Measurements from ENCODE around the gene LEKR1.
"Not testable (repeated sequence)": the region's sequence is repeated elsewhere in the genome, so short reads cannot be mapped to it uniquely, and the experiment has no call there.

LEKR1 gene

DNA sequence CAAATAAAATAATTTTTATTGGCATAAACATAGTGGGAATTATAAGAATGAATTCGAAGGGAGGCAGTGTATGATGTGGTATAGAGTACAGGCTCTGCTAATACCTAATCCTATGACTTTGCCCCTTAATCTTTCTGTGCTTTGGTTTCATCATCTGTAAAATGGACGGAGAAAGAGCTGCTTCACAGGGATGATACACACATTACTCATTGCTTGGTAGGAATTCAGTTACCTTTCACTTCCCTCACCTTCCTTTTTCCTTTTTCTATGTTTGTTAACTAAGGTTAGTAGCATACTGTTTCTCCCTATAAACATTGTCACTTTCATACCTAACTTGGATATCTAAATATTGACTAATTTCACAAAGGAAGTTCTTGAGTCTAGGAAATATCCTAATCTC, 36.2 kb downstream of the LEKR1 start:
- TF ChIP-seq EZH2 (IDR thresholded peaks at IDR 0.05) (no peak), FOXP2 (optimal IDR thresholded peaks at IDR 0.05; ENCODE audit: control extremely low read depth, extremely low read length, insufficient read depth) (no peak), POLR2AphosphoS5 (IDR thresholded peaks at IDR 0.05; ENCODE audit: borderline replicate concordance, low read depth, low read length) (no peak)
- Histone ChIP-seq H3K9me3 (ENCODE audit: low read depth, low read length) (no peaks in the 10 kb centered on the region), H3K36me3 (ENCODE audit: insufficient read depth, low read length) (no peaks in the 10 kb centered on the region), H3K9ac (ENCODE audit: insufficient read length) (no peak overlapping the region), H3K4me3 (no peak overlapping the region), H3K27ac (no peak overlapping the region)
- no peak for DNase-seq (ENCODE audit: low read depth, low spot score)

DNA sequence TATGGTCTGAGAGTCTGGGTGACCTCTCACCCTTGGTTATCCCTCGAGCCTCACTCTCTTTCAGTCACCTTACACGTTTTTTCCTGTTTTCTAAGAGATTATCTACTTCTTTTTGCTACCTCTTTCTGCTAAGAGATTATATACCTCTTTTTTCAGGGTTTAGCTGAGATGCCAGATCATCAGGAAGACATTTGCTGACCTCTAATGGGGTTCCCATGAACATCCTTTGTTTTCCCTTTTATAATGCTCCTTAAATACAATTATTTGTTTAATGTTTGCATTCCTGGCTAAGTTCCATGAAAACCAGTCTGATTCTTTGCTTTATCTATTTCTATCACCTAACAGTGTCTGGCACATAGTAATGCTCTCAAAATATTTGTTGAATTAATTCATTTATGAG, 39.6 kb downstream of the LEKR1 start:
- no peaks in the 10 kb centered on the region for H3K9me3 ChIP-seq (ENCODE audit: low read depth, low read length)

DNA sequence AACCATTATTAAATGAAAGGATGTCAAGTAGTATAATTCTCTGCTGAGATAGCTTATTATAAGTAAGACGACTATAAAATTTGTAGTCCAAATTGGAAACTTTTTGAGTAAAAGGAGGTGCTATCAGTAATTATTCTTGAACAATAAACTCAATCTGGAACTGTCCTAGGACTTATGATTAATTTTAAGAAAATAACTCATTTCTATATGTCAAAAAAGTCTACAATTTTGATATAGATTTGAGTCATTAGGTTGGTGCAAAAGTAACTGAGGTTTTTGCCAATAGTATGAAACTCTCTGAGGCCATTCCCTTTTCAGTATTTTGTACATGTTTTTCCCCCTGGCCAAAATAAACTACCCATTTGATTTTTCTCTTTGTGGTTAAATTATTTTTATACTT, 41.0 kb downstream of the LEKR1 start:
- TF ChIP-seq FOXP2 (optimal IDR thresholded peaks at IDR 0.05; ENCODE audit: control extremely low read depth, extremely low read length, insufficient read depth): no peak
- Histone ChIP-seq H3K9ac (ENCODE audit: insufficient read length) (no peak overlapping the region), H3K27ac (no peak overlapping the region), H3K36me3 (ENCODE audit: insufficient read depth, low read length) (no peaks in the 10 kb centered on the region), H3K9me3 (ENCODE audit: low read depth, low read length) (no peaks in the 10 kb centered on the region), H3K4me3 (no peak overlapping the region)
- DNase-seq (ENCODE audit: low read depth, low spot score): no peak

More for the DNA sequence above, 39.6 kb downstream of the LEKR1 start:
- DNase-seq (ENCODE audit: low read depth, low spot score): no peak
- Histone ChIP-seq H3K27ac (no peak overlapping the region), H3K9ac (ENCODE audit: insufficient read length) (no peak overlapping the region), H3K4me3 (no peak overlapping the region), H3K36me3 (ENCODE audit: insufficient read depth, low read length) (no peaks in the 10 kb centered on the region)
- no peak for TF ChIP-seq FOXP2 (optimal IDR thresholded peaks at IDR 0.05; ENCODE audit: control extremely low read depth, extremely low read length, insufficient read depth)
- TF ChIP-seq POLR2AphosphoS5 (IDR thresholded peaks at IDR 0.05; ENCODE audit: borderline replicate concordance, low read depth, low read length): no peak
- no peak for TF ChIP-seq EZH2 (IDR thresholded peaks at IDR 0.05)

DNA sequence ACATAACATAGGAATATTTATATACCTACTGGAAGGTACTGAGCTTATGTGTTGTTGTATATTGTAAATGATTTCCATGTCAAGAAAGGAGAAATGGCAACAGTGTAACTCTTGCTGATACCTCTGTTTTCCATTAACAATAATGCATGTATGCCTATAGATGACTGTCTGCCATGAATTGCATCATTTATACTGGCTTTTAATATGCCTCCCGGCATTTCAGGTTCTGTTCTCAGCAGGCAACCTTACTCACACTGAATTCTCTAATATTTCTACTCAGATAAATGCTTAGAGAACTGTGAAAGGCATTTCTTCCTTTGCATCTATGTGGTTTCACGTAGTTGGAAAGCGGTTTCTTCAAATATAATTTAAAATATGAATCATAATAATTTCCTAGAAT, 41.8 kb downstream of the LEKR1 start:
- no peak overlapping the region for H3K9ac ChIP-seq (ENCODE audit: insufficient read length)
- H3K9me3 ChIP-seq (ENCODE audit: low read depth, low read length): no peaks in the 10 kb centered on the region
- no peak overlapping the region for H3K4me3 ChIP-seq
- no peaks in the 10 kb centered on the region for H3K36me3 ChIP-seq (ENCODE audit: insufficient read depth, low read length)
- peak; percentile 66 for DNase-seq (ENCODE audit: low read depth, low spot score)
- H3K27ac ChIP-seq: no peak overlapping the region
- TF ChIP-seq EZH2 (IDR thresholded peaks at IDR 0.05) (no peak), FOXP2 (optimal IDR thresholded peaks at IDR 0.05; ENCODE audit: control extremely low read depth, extremely low read length, insufficient read depth) (no peak), POLR2AphosphoS5 (IDR thresholded peaks at IDR 0.05; ENCODE audit: borderline replicate concordance, low read depth, low read length) (no peak)

DNA sequence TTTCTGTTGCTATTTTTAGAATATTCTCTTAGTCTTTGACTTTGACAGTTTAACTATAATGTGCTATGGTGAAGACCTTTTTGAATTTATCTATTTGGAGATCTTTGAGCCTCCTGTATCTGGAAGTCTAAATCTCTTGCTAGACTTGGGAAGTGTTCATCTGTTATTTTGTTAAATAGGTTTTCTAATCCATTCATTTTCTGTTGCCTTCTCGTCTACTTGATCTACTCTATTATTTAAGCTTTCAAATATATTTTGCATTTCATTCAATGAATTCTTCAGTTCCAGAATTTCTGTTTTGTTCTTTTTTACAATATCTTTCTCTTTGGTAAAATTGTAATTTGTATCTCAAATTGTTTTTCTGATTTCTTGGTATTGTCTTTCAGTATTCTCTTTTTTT, 47.8 kb downstream of the LEKR1 start:
- H3K9ac ChIP-seq (ENCODE audit: insufficient read length): no peak overlapping the region
- no peak overlapping the region for H3K4me3 ChIP-seq
- H3K36me3 ChIP-seq (ENCODE audit: insufficient read depth, low read length): no peaks in the 10 kb centered on the region
- DNase-seq (ENCODE audit: low read depth, low spot score): no peak
- no peak for TF ChIP-seq POLR2AphosphoS5 (IDR thresholded peaks at IDR 0.05; ENCODE audit: borderline replicate concordance, low read depth, low read length)
- no peak for TF ChIP-seq EZH2 (IDR thresholded peaks at IDR 0.05)
- TF ChIP-seq FOXP2 (optimal IDR thresholded peaks at IDR 0.05; ENCODE audit: control extremely low read depth, extremely low read length, insufficient read depth): no peak
- H3K9me3 ChIP-seq (ENCODE audit: low read depth, low read length): peaks cover 9% of the 10 kb centered on the region; the same call in 1 of the 2 replicates
- no peak overlapping the region for H3K27ac ChIP-seq

DNA sequence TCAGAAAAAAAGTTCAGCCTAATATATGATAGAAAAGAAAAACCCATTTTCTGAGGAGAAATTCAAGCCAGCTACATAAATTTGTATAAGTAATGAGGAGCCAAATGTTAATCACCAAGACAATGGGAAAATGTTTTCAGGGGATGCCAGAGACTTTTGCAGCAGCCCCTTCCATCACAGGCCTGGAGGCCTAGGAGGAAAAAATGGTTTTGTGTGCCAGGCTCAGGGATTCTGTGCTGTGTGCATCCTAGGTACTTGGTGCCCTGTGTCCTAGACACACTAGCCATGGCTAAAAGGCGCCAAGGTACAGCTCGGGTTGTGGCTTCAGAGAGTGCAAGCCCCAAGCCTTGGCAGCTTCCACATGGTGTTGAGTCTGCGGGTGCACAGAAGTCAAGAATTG, 53.3 kb downstream of the LEKR1 start:
- H3K9me3 ChIP-seq (ENCODE audit: low read depth, low read length): peaks cover 13% of the 10 kb centered on the region; the same call in 1 of the 2 replicates
- not testable (repeated sequence) for H3K36me3 ChIP-seq (ENCODE audit: insufficient read depth, low read length)

DNA sequence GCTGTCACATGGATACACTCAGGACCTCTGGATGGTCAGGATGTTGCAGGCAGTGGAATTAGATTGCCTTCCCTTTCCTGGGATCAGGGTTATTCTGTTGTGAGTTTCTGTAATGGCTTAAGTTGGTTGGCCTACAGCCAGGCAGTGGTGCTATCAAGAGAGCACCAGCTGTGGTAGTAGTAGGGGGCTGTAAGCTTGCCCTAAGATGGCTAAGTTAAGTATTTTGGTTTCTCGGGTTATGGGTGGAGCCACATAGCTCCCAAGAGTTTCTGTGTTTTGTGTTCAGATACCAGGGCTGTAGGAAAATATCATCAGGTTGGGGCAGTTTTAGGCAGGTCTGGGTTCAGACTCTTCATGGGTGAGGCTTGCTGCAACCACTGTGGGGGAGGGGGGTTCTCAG, 59.6 kb downstream of the LEKR1 start:
- Histone ChIP-seq H3K27ac (no peak overlapping the region), H3K36me3 (ENCODE audit: insufficient read depth, low read length) (no peaks in the 10 kb centered on the region), H3K4me3 (no peak overlapping the region), H3K9ac (ENCODE audit: insufficient read length) (no peak overlapping the region), H3K9me3 (ENCODE audit: low read depth, low read length) (peaks cover 8% of the 10 kb centered on the region; the same call in 1 of the 2 replicates)
- TF ChIP-seq POLR2AphosphoS5 (IDR thresholded peaks at IDR 0.05; ENCODE audit: borderline replicate concordance, low read depth, low read length): no peak
- no peak for TF ChIP-seq FOXP2 (optimal IDR thresholded peaks at IDR 0.05; ENCODE audit: control extremely low read depth, extremely low read length, insufficient read depth)
- TF ChIP-seq EZH2 (IDR thresholded peaks at IDR 0.05): no peak
- DNase-seq (ENCODE audit: low read depth, low spot score): no peak

More for the DNA sequence above, 53.3 kb downstream of the LEKR1 start:
- H3K9ac ChIP-seq (ENCODE audit: insufficient read length); DNase-seq (ENCODE audit: low read depth, low spot score); H3K27ac ChIP-seq; H3K4me3 ChIP-seq: not testable (repeated sequence)

DNA sequence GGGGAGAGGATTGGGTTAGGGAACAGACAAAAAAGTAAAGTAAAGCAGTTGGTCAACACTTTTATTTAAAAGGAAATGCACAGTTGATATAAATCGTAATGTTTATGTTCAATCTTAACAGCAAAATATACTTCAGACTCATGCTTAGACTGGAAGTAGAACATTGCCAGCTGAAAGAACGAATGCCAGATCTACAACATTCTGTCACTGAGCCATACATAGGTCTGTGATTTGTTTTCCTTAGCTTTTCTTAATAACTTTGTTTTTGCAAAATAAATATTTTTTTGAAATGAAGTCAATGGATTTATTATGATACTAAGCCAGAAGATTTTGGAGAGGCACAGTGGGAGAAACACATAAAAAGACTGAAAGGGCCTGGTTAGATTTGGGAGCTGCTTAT, 62.0 kb downstream of the LEKR1 start:
- Histone ChIP-seq H3K36me3 (ENCODE audit: insufficient read depth, low read length) (no peaks in the 10 kb centered on the region), H3K9me3 (ENCODE audit: low read depth, low read length) (peaks cover 8% of the 10 kb centered on the region; the same call in 1 of the 2 replicates), H3K4me3 (no peak overlapping the region), H3K9ac (ENCODE audit: insufficient read length) (peak overlapping the region; percentile 32), H3K27ac (peak overlapping the region; percentile 25)
- no peak for DNase-seq (ENCODE audit: low read depth, low spot score)
- TF ChIP-seq FOXP2 (optimal IDR thresholded peaks at IDR 0.05; ENCODE audit: control extremely low read depth, extremely low read length, insufficient read depth) (no peak), POLR2AphosphoS5 (IDR thresholded peaks at IDR 0.05; ENCODE audit: borderline replicate concordance, low read depth, low read length) (no peak), EZH2 (IDR thresholded peaks at IDR 0.05) (no peak)

DNA sequence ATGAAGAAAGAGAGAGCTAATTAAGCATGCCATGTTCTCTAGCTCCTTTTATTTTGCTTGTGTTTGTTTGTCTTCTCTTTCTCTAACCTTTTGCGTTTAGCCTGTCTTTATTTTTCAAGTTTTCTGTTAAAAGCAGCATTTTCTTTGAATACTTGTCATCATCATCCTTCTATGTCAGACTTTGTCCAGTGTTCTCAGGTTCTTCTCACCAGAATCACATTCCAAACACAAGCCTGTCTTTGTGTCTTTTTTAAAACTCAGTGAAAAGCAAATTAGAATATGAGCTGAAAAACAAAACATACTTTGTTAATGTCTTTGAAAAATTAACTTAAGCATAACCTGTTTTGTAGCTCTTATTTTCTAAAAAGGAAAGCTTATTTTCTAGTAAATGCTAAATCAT, 62.4 kb downstream of the LEKR1 start:
- no peak for TF ChIP-seq POLR2AphosphoS5 (IDR thresholded peaks at IDR 0.05; ENCODE audit: borderline replicate concordance, low read depth, low read length)
- no peak for TF ChIP-seq FOXP2 (optimal IDR thresholded peaks at IDR 0.05; ENCODE audit: control extremely low read depth, extremely low read length, insufficient read depth)
- no peak for TF ChIP-seq EZH2 (IDR thresholded peaks at IDR 0.05)
- Histone ChIP-seq H3K9ac (ENCODE audit: insufficient read length) (peak overlapping the region; percentile 32), H3K27ac (peak overlapping the region; percentile 25), H3K9me3 (ENCODE audit: low read depth, low read length) (peaks cover 8% of the 10 kb centered on the region; the same call in 1 of the 2 replicates), H3K36me3 (ENCODE audit: insufficient read depth, low read length) (no peaks in the 10 kb centered on the region), H3K4me3 (no peak overlapping the region)
- DNase-seq (ENCODE audit: low read depth, low spot score): no peak

Measured in SK-N-MC (cell line).